Smooth muscle cell (in vitro differentiated cells): ENCODE data around the gene RSAD2. TPM values are rescaled to one million over a fixed set of nuclear protein-coding genes. Genes with fewer than 3 reads are reported as not detected.

Experiments
- DNase-seq: peaks from one replicate; lab custom pipeline; 2025; ENCODE audit not compliant: unreplicated experiment; lab: John Stamatoyannopoulos, UW
- H2AFZ ChIP-seq: fragments of 200-600 bp; sonication (generic); 2 replicates; pipeline ENCODE4 v1.6.0; 2016; ENCODE audit warnings: antibody characterized with exemption, low read depth, mild to moderate bottlenecking
- H3F3A ChIP-seq: fragments of 200-600 bp; sonication (generic); 2 replicates; pipeline ENCODE4 v1.6.0; 2017; ENCODE audit warnings: antibody characterized with exemption, low read depth
- H3K27ac ChIP-seq: fragments of 200-600 bp; sonication (generic); 2 replicates; pipeline ENCODE4 v1.5.1; 2016; ENCODE audit warnings: low read depth, mild to moderate bottlenecking
- H3K27me3 ChIP-seq: fragments of 200-600 bp; sonication (generic); 2 replicates; pipeline ENCODE4 v1.6.1; 2016; ENCODE audit warnings: low read depth, mild to moderate bottlenecking
- H3K36me3 ChIP-seq: fragments of 200-600 bp; sonication (generic); 2 replicates; pipeline ENCODE4 v1.5.1; 2016; ENCODE audit warnings: low read depth
- H3K4me1 ChIP-seq: fragments of 200-600 bp; sonication (generic); 2 replicates; pipeline ENCODE4 v1.5.1; 2016; ENCODE audit warnings: low read depth
- H3K4me2 ChIP-seq: fragments of 200-600 bp; sonication (generic); 2 replicates; pipeline ENCODE4 v1.6.0; 2016; ENCODE audit warnings: mild to moderate bottlenecking
- H3K4me3 ChIP-seq: fragments of 200-600 bp; sonication (generic); 2 replicates; pipeline ENCODE4 v1.5.1; 2016; ENCODE audit warnings: mild to moderate bottlenecking
- H3K79me2 ChIP-seq: fragments of 200-600 bp; sonication (generic); 2 replicates; pipeline ENCODE4 v1.6.0; 2016; ENCODE audit warnings: low read depth, mild to moderate bottlenecking
- H3K9ac ChIP-seq: fragments of 200-600 bp; sonication (generic); 2 replicates; pipeline ENCODE4 v1.6.0; 2016; ENCODE audit warnings: low read depth
- H3K9me3 ChIP-seq: fragments of 200-600 bp; sonication (generic); replicated peaks from 2 replicates; pipeline ENCODE4 v1.5.1; 2016; ENCODE audit warnings: low read depth
- H4K20me1 ChIP-seq: fragments of 200-600 bp; sonication (generic); 2 replicates; pipeline ENCODE4 v1.6.0; 2016; ENCODE audit warnings: low read depth
- WGBS: methylation state at CpG from one replicate; pipeline ENCODE4 v1.1.7; 2016; ENCODE audit warnings: low lambda C conversion rate; 5-methylcytosine and 5-hydroxymethylcytosine counted together
- polyA plus RNA-seq: library from polyadenylated mRNA; unstranded; fragments of >200 nt; fragmentation: Nextera tagmentation; extraction: Ambion mirVana; gene quantifications from 2 replicates; pipeline ENCODE4 v1.2.1, GENCODE V29; 2016
- total RNA-seq: library from RNA; depleted of rRNA; stranded (reverse); fragments of >200 nt; gene quantifications from 2 replicates; pipeline ENCODE4 v1.2.3, GENCODE V29; 2014
- TF ChIP-seq, protein P1 (sequence below): fragments of 200-600 bp; sonication (generic); IDR thresholded peaks from 2 replicates; pipeline ENCODE4 v1.5.1; 2017; ENCODE audit warnings: borderline replicate concordance, mild to moderate bottlenecking, antibody characterized with exemption; ENCODE audit not compliant: insufficient read depth, poor library complexity, severe bottlenecking

Gene RSAD2
- total and polyA plus RNA-seq, 2 experiments from 2014 or later, result not detected

DNA sequence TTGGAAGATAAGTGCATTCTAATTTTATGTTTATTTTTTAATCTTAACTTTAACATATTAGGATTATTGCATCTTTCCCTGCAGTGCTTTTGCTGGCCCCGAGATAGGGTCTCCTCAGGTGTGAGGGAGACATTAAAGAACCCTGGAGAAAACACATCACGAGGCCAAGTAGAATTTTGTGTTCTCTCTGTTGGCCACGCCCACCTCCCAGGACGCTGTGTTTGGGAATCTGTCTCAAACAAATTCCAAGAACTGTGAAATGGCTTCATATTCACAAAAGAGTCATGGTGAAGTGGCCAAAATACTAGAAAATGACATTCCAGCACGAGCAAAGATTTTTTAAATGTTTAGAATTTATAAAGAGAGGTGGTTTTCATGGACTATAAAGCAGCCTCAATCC lies 67.0 kb downstream of the RSAD2 start:
- Histone ChIP-seq H3K9me3 (no peaks in the 10 kb centered on the region), H3K4me3 (no peak overlapping the region), H4K20me1 (peaks cover 4% of the 10 kb centered on the region), H3K4me1 (peaks cover 9% of the 10 kb centered on the region), H3K9ac (no peak overlapping the region), H3K79me2 (no peaks in the 10 kb centered on the region), H3K36me3 (no peaks in the 10 kb centered on the region), H3F3A (peaks cover 5% of the 10 kb centered on the region), H2AFZ (no peak overlapping the region), H3K27me3 (no peaks in the 10 kb centered on the region), H3K27ac (no peak overlapping the region), H3K4me2 (no peak overlapping the region)
- WGBS, result 95% methylated on average over 5 of the region's 5 CpGs
- TF ChIP-seq, protein P1, sequence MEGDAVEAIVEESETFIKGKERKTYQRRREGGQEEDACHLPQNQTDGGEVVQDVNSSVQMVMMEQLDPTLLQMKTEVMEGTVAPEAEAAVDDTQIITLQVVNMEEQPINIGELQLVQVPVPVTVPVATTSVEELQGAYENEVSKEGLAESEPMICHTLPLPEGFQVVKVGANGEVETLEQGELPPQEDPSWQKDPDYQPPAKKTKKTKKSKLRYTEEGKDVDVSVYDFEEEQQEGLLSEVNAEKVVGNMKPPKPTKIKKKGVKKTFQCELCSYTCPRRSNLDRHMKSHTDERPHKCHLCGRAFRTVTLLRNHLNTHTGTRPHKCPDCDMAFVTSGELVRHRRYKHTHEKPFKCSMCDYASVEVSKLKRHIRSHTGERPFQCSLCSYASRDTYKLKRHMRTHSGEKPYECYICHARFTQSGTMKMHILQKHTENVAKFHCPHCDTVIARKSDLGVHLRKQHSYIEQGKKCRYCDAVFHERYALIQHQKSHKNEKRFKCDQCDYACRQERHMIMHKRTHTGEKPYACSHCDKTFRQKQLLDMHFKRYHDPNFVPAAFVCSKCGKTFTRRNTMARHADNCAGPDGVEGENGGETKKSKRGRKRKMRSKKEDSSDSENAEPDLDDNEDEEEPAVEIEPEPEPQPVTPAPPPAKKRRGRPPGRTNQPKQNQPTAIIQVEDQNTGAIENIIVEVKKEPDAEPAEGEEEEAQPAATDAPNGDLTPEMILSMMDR, result no peak
- no peak for DNase-seq

DNA sequence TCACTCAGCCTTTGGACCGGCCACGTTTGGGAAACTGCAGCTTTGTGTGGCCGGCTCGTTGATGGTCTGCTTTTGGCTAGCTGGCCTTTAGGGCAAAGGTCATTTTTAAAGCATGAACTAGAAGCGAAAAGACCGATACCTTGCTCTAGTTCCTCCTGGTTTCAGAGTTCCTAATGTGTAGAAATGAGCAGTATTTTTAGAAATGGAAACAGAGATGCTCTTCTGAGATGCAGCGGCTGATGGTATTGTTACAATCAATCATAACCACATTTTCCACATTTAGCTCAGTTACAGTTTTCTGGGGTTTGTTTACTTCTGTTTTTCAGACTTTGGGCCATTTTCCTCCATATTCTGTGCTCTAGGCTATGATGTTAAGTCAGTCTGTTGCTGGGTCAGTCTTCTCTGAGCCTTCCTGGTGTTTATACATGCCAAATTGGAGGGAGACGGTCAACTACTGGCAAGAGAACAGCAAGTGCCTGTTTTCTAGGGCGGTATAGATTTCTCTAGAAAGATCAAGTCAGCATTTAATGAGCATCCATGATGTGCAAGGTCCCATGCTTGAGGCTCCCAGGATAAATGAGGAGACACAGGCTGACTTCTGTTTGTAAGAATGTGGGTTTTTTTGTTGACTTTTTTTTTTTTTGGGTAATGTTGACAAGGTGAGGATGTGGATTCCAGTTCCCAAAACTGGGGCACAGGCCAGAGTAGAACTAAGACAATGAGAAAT lies 67.7 kb downstream of the RSAD2 start:
- Histone ChIP-seq H3K4me2 (peak overlapping the region; percentile 81), H3K9me3 (no peaks in the 10 kb centered on the region), H3F3A (peaks cover 5% of the 10 kb centered on the region), H3K27ac (peak overlapping the region; percentile 87), H3K79me2 (no peaks in the 10 kb centered on the region), H3K9ac (no peak overlapping the region), H4K20me1 (no peaks in the 10 kb centered on the region), H2AFZ (no peak overlapping the region), H3K27me3 (no peaks in the 10 kb centered on the region), H3K4me3 (no peak overlapping the region), H3K4me1 (peaks cover 7% of the 10 kb centered on the region), H3K36me3 (no peaks in the 10 kb centered on the region)
- DNase-seq, result no peak
- 98% methylated on average over 9 of the region's 9 CpGs for WGBS
- TF ChIP-seq, protein P1, result no peak

DNA sequence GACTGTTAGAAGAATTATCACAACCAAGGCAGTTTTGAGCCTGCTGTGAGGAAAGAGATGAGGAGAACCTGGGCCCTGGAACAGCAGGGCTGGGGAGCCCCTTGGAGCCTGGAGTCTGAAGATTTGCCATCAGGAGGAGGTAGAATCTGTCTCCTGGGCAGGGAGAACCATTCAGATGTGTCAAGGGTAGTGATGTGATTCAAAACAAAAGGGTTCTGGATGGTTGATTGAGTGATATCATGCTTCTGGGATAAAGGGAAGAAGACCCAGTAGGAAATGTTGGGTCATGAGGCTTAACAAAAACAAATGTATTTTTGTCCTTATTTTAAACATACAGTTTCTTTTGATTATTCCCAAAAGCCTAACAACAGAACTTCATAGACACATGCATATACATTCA lies 68.2 kb downstream of the RSAD2 start:
- H3F3A ChIP-seq, result peaks cover 5% of the 10 kb centered on the region

More for the DNA sequence above, 68.2 kb downstream of the RSAD2 start:
- Histone ChIP-seq H3K36me3 (no peaks in the 10 kb centered on the region), H3K9me3 (no peaks in the 10 kb centered on the region), H3K4me2 (peak overlapping the region; percentile 81), H3K27me3 (no peaks in the 10 kb centered on the region), H2AFZ (no peak overlapping the region), H4K20me1 (no peaks in the 10 kb centered on the region), H3K27ac (peak overlapping the region; percentile 87), H3K79me2 (no peaks in the 10 kb centered on the region), H3K9ac (no peak overlapping the region), H3K4me3 (no peak overlapping the region), H3K4me1 (peaks cover 5% of the 10 kb centered on the region)
- TF ChIP-seq, protein P1, result no peak
- DNase-seq, result no peak
